Epithelial cell of proximal tubule (primary cell): ENCODE results near the gene DPPA2. TPM values are rescaled to one million over a fixed set of nuclear protein-coding genes. Genes with fewer than 3 reads are reported as not detected.
"Not testable (repeated sequence)": the region's sequence is repeated elsewhere in the genome, so short reads cannot be mapped to it uniquely, and the experiment has no call there.

ENCODE experiments used
- DNase-seq: peaks from one replicate; pipeline ENCODE4 v3.0.0-alpha.2; 2011; ENCODE audit warnings: low read depth
- H3K4me3 ChIP-seq: 2 replicates; pipeline ENCODE4 v1.5.1; 2011; ENCODE audit warnings: low read depth, mild to moderate bottlenecking, low read length
- total RNA-seq: library from RNA; depleted of rRNA; stranded (reverse); fragments of >200 nt; gene quantifications from 2 replicates; pipeline ENCODE4 v1.2.3, GENCODE V29; 2015
- TF ChIP-seq, protein P1 (sequence below): conservative IDR thresholded peaks from 2 replicates; pipeline ENCODE4 v1.5.1; 2012; ENCODE audit warnings: low read depth, mild to moderate bottlenecking, low read length

The DPPA2 gene, protein sequence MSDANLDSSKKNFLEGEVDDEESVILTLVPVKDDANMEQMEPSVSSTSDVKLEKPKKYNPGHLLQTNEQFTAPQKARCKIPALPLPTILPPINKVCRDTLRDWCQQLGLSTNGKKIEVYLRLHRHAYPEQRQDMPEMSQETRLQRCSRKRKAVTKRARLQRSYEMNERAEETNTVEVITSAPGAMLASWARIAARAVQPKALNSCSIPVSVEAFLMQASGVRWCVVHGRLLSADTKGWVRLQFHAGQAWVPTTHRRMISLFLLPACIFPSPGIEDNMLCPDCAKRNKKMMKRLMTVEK
- total RNA-seq = not detected in 2 replicates

DNA sequence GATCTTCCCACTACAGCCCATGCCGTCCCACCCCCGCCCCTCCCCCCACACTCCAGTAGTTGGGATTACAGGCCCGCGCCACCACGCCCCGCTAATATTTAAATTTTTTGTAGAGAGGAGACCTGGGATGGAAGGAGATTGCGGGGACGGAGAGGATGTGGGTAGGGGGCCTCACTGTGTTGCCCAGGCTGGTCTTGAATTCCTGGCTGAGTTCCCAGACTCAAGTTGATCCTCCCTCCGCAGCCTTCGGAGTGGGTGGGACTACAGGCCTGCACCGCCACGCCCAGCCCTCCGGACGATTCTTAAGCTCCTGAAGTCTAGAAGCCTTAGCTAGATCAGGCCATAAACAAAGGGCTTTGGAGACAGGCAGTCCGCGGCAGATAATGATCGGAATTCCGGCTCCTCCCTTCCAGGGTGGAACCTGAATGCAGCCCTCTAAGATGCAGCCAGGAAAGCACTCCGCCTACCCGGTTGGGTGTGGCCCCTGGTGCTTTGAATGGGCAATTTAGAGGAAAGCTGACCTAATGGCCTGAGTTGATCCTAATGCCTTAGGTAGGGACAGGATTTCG, at the start of gene DPPA2:
Gene DPPA2 (minus strand): TSS at position 356 of the 569 bp plus-strand sequence. CDS start 1,975 bp downstream, outside the sequence.
- DNase-seq = no peak
- TF ChIP-seq, protein P1, sequence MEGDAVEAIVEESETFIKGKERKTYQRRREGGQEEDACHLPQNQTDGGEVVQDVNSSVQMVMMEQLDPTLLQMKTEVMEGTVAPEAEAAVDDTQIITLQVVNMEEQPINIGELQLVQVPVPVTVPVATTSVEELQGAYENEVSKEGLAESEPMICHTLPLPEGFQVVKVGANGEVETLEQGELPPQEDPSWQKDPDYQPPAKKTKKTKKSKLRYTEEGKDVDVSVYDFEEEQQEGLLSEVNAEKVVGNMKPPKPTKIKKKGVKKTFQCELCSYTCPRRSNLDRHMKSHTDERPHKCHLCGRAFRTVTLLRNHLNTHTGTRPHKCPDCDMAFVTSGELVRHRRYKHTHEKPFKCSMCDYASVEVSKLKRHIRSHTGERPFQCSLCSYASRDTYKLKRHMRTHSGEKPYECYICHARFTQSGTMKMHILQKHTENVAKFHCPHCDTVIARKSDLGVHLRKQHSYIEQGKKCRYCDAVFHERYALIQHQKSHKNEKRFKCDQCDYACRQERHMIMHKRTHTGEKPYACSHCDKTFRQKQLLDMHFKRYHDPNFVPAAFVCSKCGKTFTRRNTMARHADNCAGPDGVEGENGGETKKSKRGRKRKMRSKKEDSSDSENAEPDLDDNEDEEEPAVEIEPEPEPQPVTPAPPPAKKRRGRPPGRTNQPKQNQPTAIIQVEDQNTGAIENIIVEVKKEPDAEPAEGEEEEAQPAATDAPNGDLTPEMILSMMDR = no peak
- H3K4me3 ChIP-seq = no peak within 1 kb of the TSS

DNA sequence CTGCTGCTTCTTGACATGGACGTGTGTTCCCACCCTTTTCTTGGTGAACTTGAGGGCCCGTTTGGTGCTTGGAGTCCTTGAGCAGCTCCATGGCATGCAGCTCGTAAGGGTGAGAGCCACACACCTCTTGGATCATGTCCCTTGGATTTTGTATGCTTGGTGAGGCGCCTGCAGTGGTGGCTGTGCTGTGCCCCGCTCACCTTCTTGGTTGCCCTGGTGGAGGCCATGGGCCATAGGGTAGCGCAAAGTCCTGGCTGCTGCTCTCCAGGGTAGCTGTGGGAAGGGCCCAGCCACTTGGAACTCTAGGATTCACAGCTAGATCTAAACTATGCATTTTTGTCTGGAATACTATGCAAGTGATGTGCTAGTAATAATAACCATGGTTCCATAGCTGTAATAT, 47.8 kb upstream of the DPPA2 start:
- no peak overlapping the region for H3K4me3 ChIP-seq
- TF ChIP-seq, protein P1 = no peak
- no peak for DNase-seq

DNA sequence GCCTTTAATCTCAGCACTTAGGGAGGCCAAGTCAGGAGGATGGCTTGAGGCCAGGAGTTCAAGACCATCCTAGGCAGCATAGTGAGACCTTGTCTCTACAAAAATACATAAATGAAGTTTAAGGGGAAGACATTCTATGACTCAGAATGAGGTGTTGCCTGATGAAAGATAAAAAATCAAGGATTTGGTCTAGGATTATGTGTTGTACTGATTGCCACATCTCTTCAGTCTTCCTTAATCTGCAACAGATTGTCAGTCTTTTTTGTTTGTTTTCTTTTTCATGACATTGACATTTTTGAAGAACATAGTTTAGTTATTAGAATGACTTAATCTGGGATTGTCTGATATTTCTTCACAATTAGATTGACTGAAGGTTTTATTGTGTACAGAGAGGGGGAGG, 47.3 kb upstream of the DPPA2 start:
- H3K4me3 ChIP-seq = no peak overlapping the region
- DNase-seq = no peak
- TF ChIP-seq, protein P1 = no peak

DNA sequence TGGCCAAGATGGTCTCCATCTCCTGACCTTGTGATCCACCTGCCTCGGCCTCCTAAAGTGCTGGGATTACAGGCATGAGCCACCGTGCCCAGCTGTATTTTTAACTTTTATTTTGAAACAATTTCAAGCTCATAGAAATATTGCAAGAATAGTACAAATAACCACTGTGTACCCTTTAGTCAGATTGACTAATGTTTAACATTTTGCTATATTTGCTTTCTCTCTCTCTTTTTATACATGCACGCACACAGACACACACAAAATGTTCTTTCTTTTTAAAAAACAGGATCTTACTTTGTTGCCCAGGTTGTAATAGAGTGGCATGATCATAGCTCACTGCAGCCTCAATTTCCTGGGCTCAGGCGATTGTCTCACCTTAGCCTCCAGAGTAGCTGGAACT, 46.5 kb upstream of the DPPA2 start:
- TF ChIP-seq, protein P1 = no peak
- DNase-seq = no peak
- no peak overlapping the region for H3K4me3 ChIP-seq

DNA sequence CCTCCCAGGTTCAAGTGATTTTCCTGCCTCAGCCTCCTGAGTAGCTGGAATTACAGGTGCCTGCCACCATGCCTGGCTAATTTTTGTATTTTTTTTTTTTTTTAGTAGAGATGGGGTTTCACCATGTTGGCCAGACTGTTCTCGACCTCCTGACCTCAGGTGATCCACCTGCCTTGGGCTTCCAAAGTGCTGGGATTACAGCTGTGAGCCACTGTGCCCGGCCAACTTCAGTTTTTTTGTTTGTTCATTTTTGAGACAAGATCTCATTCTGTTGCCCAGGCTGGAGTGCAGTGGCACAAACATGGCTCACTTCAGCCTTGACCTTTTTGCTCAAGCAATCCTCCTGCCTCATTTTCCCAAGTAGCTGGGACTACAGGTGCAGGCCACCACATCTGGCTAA, 42.5 kb upstream of the DPPA2 start:
- not testable (repeated sequence) for H3K4me3 ChIP-seq, DNase-seq

DNA sequence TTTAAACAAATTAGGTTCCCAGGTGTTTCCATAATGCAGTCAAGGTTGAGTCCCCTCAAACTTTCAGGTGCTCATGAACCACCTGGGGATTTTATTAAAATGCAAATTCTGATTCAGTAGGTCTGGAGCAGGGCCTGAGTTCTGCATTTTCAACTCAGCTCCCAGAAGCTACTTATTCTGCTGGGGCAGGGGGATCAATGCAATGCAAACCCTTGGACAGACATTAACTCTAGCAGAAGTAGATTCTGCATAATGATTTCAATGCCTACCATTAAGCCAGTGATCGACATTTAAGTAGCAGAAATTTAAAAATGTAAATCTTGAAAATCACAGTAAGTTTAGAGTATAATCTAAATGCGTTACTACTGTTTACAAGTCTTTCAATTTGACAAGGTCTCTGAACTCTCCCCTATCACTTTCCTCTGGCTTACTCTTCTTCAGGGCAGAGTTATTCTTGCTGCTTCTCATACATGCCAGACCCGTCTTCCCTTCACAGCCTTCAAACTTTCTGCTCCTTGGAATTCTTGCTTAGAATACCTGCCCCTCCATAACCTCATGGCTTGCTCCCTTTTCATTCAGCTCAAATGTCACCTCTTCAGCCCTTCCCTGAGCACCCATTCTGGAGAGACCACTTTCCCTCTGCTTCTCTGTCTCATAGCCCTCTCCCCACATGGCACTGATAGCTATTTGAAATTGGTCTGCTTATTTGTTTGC, 40.3 kb upstream of the DPPA2 start:
- H3K4me3 ChIP-seq = no peak overlapping the region
- DNase-seq = no peak
- TF ChIP-seq, protein P1 = no peak

DNA sequence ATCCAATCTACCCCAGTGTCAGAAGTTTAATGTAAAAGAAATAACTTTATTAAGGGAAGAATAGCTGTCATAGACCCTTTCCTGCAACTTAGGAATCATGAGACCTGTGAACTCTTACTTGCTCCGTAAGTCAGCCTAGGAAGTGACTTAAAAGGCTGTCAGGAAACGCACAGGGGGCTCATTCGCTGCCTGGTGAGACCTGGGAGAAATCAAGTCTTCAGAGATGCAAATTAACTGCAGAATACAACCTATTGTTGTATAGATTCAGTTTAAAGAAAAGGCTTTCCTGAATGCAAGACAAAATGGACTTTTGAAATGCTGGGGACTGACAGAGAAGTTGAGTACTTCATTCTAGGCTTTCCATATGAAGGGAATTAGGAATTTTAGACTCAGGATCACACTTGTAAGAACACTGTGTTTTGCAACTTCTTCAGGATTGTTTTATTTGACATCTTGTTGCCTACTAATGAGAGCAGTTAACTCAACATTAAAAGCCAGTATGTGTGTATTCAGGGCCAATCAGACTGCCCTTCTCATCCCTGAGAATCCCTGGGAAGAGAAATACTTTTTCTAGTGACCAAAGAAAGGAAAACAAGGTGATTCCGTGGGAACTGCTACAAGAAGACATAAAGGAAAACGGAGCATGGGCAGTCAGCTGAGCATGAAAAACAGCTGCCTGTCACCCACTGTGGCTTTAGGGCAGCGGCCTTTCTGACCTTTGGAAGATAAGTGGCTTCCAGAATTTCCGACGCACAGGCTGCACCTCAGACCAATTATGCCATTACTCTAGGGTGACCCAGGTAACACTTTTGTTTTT, 39.5 kb upstream of the DPPA2 start:
- TF ChIP-seq, protein P1 = no peak
- no peak overlapping the region for H3K4me3 ChIP-seq
- DNase-seq = no peak
